IMR-90 (cell line): ENCODE measurements around the gene BTN1A1. TPM values are rescaled to one million over a fixed set of nuclear protein-coding genes. Genes with fewer than 3 reads are reported as not detected.

Source experiments
- ATAC-seq: fragments of 200-7000 bp; cut with Tn5 transposase; 2 replicates; pipeline ENCODE4 v1.9.1; 2020; ENCODE audit warnings: low read depth, mild to moderate bottlenecking, moderate library complexity
- BruUV-seq: library from RNA; stranded (reverse); fragments of 400-500 nt; replicated peaks from 2 replicates; lab custom pipeline; 2021; lab: Mats Ljungman, UMichigan
- CTCF ChIA-PET: fragments of 300-600 bp; formaldehyde crosslinking; extraction: SDS; loops from one replicate; lab custom pipeline; 2021; ENCODE audit warnings: antibody characterized with exemption; lab: Yijun Ruan, JAX
- POLR2A ChIA-PET: fragments of 300-600 bp; sonication (Branson Sonifier 250); formaldehyde crosslinking; loops from one replicate; lab custom pipeline; 2022; ENCODE audit warnings: antibody characterized with exemption; ENCODE audit not compliant: unreplicated experiment; lab: Charles Lee
- DNase-seq: peaks from one replicate; pipeline ENCODE4 v3.0.0; 2013
- H2AFZ ChIP-seq: replicated peaks from 2 replicates; pipeline ENCODE3; 2013; ENCODE audit warnings: low read length, mild to moderate bottlenecking; ENCODE audit not compliant: poor library complexity
- H2AK5ac ChIP-seq: 2 replicates; pipeline ENCODE4 v1.6.1; 2013; ENCODE audit warnings: low read depth, low read length, inconsistent platforms
- H2AK9ac ChIP-seq: replicated peaks from 2 replicates; pipeline ENCODE3; 2013; ENCODE audit warnings: mild to moderate bottlenecking, low read depth, low read length, moderate library complexity; ENCODE audit not compliant: poor library complexity
- H2BK120ac ChIP-seq: 2 replicates; pipeline ENCODE4 v1.6.1; 2013; ENCODE audit warnings: low read depth, low read length, inconsistent platforms
- H2BK15ac ChIP-seq: 3 replicates; pipeline ENCODE4 v1.6.1; 2013; ENCODE audit warnings: low read depth, low read length, inconsistent platforms
- H2BK20ac ChIP-seq: 2 replicates; pipeline ENCODE4 v1.6.1; 2013; ENCODE audit warnings: low read depth, mild to moderate bottlenecking, inconsistent platforms, low read length, moderate library complexity
- H2BK5ac ChIP-seq: 2 replicates; pipeline ENCODE4 v1.6.1; 2013; ENCODE audit warnings: mild to moderate bottlenecking, low read depth, low read length, inconsistent platforms; ENCODE audit not compliant: poor library complexity, severe bottlenecking
- H3K14ac ChIP-seq: replicated peaks from 2 replicates; pipeline ENCODE4 v1.6.1; 2013; ENCODE audit warnings: low read depth, low read length, inconsistent platforms
- H3K18ac ChIP-seq: 2 replicates; pipeline ENCODE4 v1.6.1; 2013; ENCODE audit warnings: low read depth, low read length, control low read depth
- H3K23ac ChIP-seq: 2 replicates; pipeline ENCODE4 v1.6.1; 2013; ENCODE audit warnings: low read depth, low read length, inconsistent platforms
- H3K27ac ChIP-seq: 2 replicates; pipeline ENCODE4 v1.5.1; 2013; ENCODE audit warnings: mild to moderate bottlenecking, control low read depth, low read length; ENCODE audit not compliant: insufficient read depth
- H3K27me3 ChIP-seq: 2 replicates; pipeline ENCODE4 v1.6.1; 2013; ENCODE audit warnings: low read length; ENCODE audit not compliant: control insufficient read depth, insufficient read depth
- H3K36me3 ChIP-seq: 2 replicates; pipeline ENCODE4 v1.6.1; 2013; ENCODE audit warnings: low read length, mixed read lengths; ENCODE audit not compliant: control insufficient read depth, insufficient read depth
- H3K4ac ChIP-seq: 2 replicates; pipeline ENCODE4 v1.6.1; 2013; ENCODE audit warnings: low read depth, low read length, inconsistent platforms
- H3K4me1 ChIP-seq: 2 replicates; pipeline ENCODE4 v1.6.1; 2013; ENCODE audit warnings: low read length, mixed read lengths; ENCODE audit not compliant: control insufficient read depth, insufficient read depth
- H3K4me2 ChIP-seq: 2 replicates; pipeline ENCODE4 v1.6.1; 2013; ENCODE audit warnings: low read depth, mild to moderate bottlenecking, control low read depth, low read length, moderate library complexity
- H3K4me3 ChIP-seq: 2 replicates; pipeline ENCODE4 v1.5.1; 2013; ENCODE audit warnings: low read depth, mild to moderate bottlenecking, control low read depth, low read length, moderate library complexity; ENCODE audit not compliant: insufficient read depth
- H3K56ac ChIP-seq: 2 replicates; pipeline ENCODE4 v1.6.1; 2013; ENCODE audit warnings: low read length, inconsistent platforms; ENCODE audit not compliant: insufficient read depth; ENCODE audit errors: extremely low read depth
- H3K79me1 ChIP-seq, 2 experiments: 2 replicates each; pipeline ENCODE4 v1.6.1; 2013; ENCODE audit warnings: low read length in 2 of 2, inconsistent platforms in 1 of 2, low read depth in 1 of 2
- H3K9ac ChIP-seq: 2 replicates; pipeline ENCODE4 v1.6.1; 2013; ENCODE audit warnings: low read depth, low read length, control low read depth
- H3K9me1 ChIP-seq: 2 replicates; pipeline ENCODE4 v1.6.1; 2013; ENCODE audit warnings: low read length, inconsistent platforms; ENCODE audit not compliant: insufficient read depth
- H3K9me3 ChIP-seq: 2 replicates; pipeline ENCODE4 v1.6.1; 2013; ENCODE audit warnings: low read length; ENCODE audit not compliant: control insufficient read depth, insufficient read depth
- H4K20me1 ChIP-seq: 2 replicates; pipeline ENCODE4 v1.6.1; 2013; ENCODE audit warnings: low read length, inconsistent platforms; ENCODE audit not compliant: insufficient read depth
- H4K5ac ChIP-seq: 2 replicates; pipeline ENCODE4 v1.6.1; 2013; ENCODE audit warnings: mild to moderate bottlenecking, low read depth, low read length, control low read depth
- H4K8ac ChIP-seq, 2 experiments: 2 replicates each; pipeline ENCODE4 v1.6.1; 2013; ENCODE audit warnings: low read depth in 2 of 2, low read length in 2 of 2, control low read depth in 1 of 2, inconsistent platforms in 1 of 2
- H4K91ac ChIP-seq: 2 replicates; pipeline ENCODE4 v1.6.1; 2013; ENCODE audit warnings: low read depth, low read length, inconsistent platforms; ENCODE audit not compliant: insufficient read depth
- BHLHE40 ChIP-seq: fragments of 150-350 bp; IDR thresholded peaks from 2 replicates; pipeline ENCODE4 v1.6.1; 2016; ENCODE audit warnings: mild to moderate bottlenecking, low read depth, low read length
- CHD1 ChIP-seq: IDR thresholded peaks from 2 replicates; pipeline ENCODE4 v1.6.1; 2012; ENCODE audit warnings: low read depth, low read length, improper control_type of control experiment
- ELK1 ChIP-seq: fragments of 150-350 bp; IDR thresholded peaks from 2 replicates; pipeline ENCODE4 v1.6.1; 2016; ENCODE audit warnings: low read depth, mild to moderate bottlenecking, low read length, moderate library complexity, borderline replicate concordance
- FOS ChIP-seq: fragments of 150-350 bp; IDR thresholded peaks from 2 replicates; pipeline ENCODE4 v1.6.1; 2016; ENCODE audit warnings: low read depth, low read length
- MAFK ChIP-seq: IDR thresholded peaks from 2 replicates; pipeline ENCODE4 v1.6.1; 2012; ENCODE audit warnings: low read depth, low read length, improper control_type of control experiment
- MAZ ChIP-seq: IDR thresholded peaks from 2 replicates; pipeline ENCODE4 v1.6.1; 2012; ENCODE audit warnings: low read depth, mild to moderate bottlenecking, low read length, improper control_type of control experiment, moderate library complexity, borderline replicate concordance
- NFE2L2 ChIP-seq: fragments of 150-350 bp; IDR thresholded peaks from 2 replicates; pipeline ENCODE4 v1.6.1; 2016; ENCODE audit warnings: low read depth, mild to moderate bottlenecking, low read length
- POLR2A ChIP-seq: IDR thresholded peaks from 2 replicates; pipeline ENCODE4 v1.6.1; 2012; ENCODE audit warnings: mild to moderate bottlenecking, low read depth, low read length
- RCOR1 ChIP-seq: IDR thresholded peaks from 2 replicates; pipeline ENCODE4 v1.6.1; 2012; ENCODE audit warnings: mild to moderate bottlenecking, low read length, improper control_type of control experiment; ENCODE audit not compliant: insufficient replicate concordance
- USF2 ChIP-seq: fragments of 150-350 bp; IDR thresholded peaks from 2 replicates; pipeline ENCODE4 v1.6.1; 2017; ENCODE audit warnings: mild to moderate bottlenecking, antibody characterized with exemption, low read length, low read depth
- WGBS, 2 experiments: methylation state at CpG; one replicate each; pipeline versions ENCODE4 v1.1.5 to v1.1.7; 2013; ENCODE audit warnings: missing lambda C conversion rate in 2 of 2; ENCODE audit not compliant: insufficient read length in 1 of 2; ENCODE audit errors: extremely low coverage in 2 of 2; 5-methylcytosine and 5-hydroxymethylcytosine counted together
- dilution Hi-C: fragments of 300-500 bp; cut with HindIII; formaldehyde crosslinking; loops from one replicate; pipeline ENCODE4 v1.14.3; 2018; ENCODE audit warnings: low sequenced_read_pairs; ENCODE audit not compliant: unreplicated experiment
- in situ Hi-C: fragments of 300-500 bp; cut with MboI; formaldehyde crosslinking; loops from 3 replicates; pipeline ENCODE4 v1.14.3; 2019; ENCODE audit warnings: low sequenced_read_pairs, inconsistent platforms, mixed read lengths
- intact Hi-C: fragments of 100-400 bp; cut with micrococcal nuclease; formaldehyde crosslinking; loops from 2 replicates; pipeline ENCODE4 v1.10.0; 2022
- polyA plus RNA-seq, 3 experiments: library from polyadenylated mRNA; depleted of rRNA; stranded (reverse); fragments of >200 nt; gene quantifications; 2 replicates each; pipeline ENCODE4 v1.2.3, GENCODE V29; 2012; ENCODE audit warnings: low replicate concordance in 1 of 3
- total RNA-seq: library from RNA; depleted of rRNA; stranded (reverse); fragments of >200 nt; gene quantifications from 2 replicates; pipeline ENCODE4 v1.2.3, GENCODE V29; 2012

The BTN1A1 gene
- total and polyA plus RNA-seq, 2 of the 4 experiments (the other 2 are of a cell fraction), result not detected

GRCh38 chr6:26526928-26527327, 26.8 kb downstream of the BTN1A1 start:
- H2AK5ac ChIP-seq, result no peak overlapping the region
- no peak overlapping the region for H2BK120ac ChIP-seq
- ATAC-seq (no peak), DNase-seq (no peak)
- H3K18ac ChIP-seq, result no peak overlapping the region
- H2AFZ ChIP-seq, result no peak overlapping the region
- no peak overlapping the region for H3K14ac ChIP-seq
- no peaks in the 10 kb centered on the region for H3K9me1 ChIP-seq
- no peak overlapping the region for H3K27ac ChIP-seq
- no peaks in the 10 kb centered on the region for H3K9me3 ChIP-seq
- H4K91ac ChIP-seq, result no peak overlapping the region
- H3K4me2 ChIP-seq, result no peak overlapping the region
- no peak overlapping the region for H2BK15ac ChIP-seq
- no peak overlapping the region for H4K8ac ChIP-seq
- peaks cover 0 to 7% of the 10 kb centered on the region in 2 experiments; a peak in 2 of 4 replicates for H3K79me1 ChIP-seq
- no peak overlapping the region for H3K9ac ChIP-seq
- dilution Hi-C loops, result no loop called here
- H3K56ac ChIP-seq, result no peak overlapping the region
- CTCF ChIA-PET, result interaction anchor here (0.5 kb wide), 1 partner anchor 45 kb away, joined by 3 read pairs; no protein-coding TSS in a partner anchor
- intact Hi-C loops, result no loop called here
- H2AK9ac ChIP-seq, result no peak overlapping the region
- H2BK20ac ChIP-seq, result no peak overlapping the region
- H3K27me3 ChIP-seq, result no peaks in the 10 kb centered on the region
- TF ChIP-seq ELK1 (no peak), MAFK (no peak), POLR2A (no peak), FOS (no peak), BHLHE40 (no peak), MAZ (no peak), CHD1 (no peak), NFE2L2 (no peak), RCOR1 (no peak), USF2 (no peak)
- no peak overlapping the region for H4K5ac ChIP-seq
- no CpG with 5 or more reads among the region's 1 CpG for WGBS, 2 experiments
- H3K4me3 ChIP-seq, result no peak overlapping the region
- H3K23ac ChIP-seq, result no peak overlapping the region
- BruUV-seq, result no TSS peak
- H4K20me1 ChIP-seq, result no peaks in the 10 kb centered on the region
- H2BK5ac ChIP-seq, result no peak overlapping the region
- POLR2A ChIA-PET, result no interaction called here
- in situ Hi-C loops, result no loop called here
- no peaks in the 10 kb centered on the region for H3K36me3 ChIP-seq
- H3K4me1 ChIP-seq, result peaks cover 3% of the 10 kb centered on the region; the same call in 1 of the 2 replicates
- no peak overlapping the region for H3K4ac ChIP-seq
